GM21528 (cell line): ENCODE data around the gene SLC15A3.
"Not testable (repeated sequence)": the region's sequence is repeated elsewhere in the genome, so short reads cannot be mapped to it uniquely, and the experiment has no call there.

Experiments used
- ATAC-seq: cut with Tn5 transposase; IDR thresholded peaks from one replicate; pipeline ENCODE4 v1.9.1; 2021; ENCODE audit warnings: mild to moderate bottlenecking, moderate library complexity; ENCODE audit not compliant: unreplicated experiment, low FRiP score

Gene SLC15A3

DNA sequence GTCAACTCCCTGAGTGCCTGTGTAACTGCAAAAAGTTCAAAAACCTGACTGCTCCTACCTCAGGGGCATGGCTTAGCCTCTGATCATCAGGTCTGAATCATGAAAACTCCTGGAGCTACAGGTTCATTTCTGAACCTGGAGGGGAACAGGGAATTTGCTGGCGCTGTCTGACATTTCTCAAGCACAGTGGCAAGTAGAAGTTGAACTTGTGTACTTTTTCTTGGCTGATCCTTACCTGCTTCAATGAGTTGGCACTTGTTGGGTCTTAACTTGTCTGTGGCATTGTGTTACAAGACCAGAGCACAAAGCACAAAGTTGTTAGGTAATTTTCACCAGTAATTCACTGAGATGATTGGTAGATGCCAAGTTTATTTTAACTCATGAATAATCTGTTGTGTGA, 34.7 kb downstream of the SLC15A3 start:
- ATAC-seq: no peak

- no peak for ATAC-seq
These were observed 35.2 kb downstream of the SLC15A3 start for GRCh38 chr11:60916669-60917206.

DNA sequence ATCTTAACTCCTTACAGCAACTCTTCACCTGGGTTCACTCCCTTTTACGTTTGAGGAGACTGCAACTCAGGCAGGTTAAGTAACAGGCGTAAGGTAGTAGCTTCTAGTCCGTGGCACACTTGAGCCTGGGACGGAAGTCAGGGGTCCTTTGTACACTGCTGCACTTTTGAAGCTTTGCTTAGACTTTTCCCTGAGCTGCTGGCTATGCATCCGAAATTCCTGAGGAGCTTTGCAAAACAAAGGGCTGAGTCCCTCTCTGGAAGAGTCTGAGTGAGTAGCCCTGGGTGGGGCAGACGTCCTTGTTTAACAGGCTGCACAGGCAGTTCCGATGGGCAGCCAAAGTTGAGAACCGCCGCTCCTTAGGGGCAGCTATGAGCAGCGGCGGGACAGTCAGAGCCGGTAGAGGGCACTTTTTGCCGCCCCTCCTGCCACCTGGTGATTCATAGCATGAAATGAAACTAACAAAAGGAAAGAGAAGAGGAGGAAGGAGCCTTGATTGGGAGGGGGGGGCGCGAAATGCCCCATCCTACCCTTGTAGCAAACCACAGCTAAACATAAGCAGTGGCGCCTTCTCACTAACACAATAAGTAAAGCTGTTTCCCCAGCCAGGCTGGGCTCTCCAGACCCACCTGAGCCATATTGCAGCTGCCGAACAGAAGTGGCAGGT, 36.6 kb downstream of the SLC15A3 start:
- ATAC-seq: peak; percentile 46

DNA sequence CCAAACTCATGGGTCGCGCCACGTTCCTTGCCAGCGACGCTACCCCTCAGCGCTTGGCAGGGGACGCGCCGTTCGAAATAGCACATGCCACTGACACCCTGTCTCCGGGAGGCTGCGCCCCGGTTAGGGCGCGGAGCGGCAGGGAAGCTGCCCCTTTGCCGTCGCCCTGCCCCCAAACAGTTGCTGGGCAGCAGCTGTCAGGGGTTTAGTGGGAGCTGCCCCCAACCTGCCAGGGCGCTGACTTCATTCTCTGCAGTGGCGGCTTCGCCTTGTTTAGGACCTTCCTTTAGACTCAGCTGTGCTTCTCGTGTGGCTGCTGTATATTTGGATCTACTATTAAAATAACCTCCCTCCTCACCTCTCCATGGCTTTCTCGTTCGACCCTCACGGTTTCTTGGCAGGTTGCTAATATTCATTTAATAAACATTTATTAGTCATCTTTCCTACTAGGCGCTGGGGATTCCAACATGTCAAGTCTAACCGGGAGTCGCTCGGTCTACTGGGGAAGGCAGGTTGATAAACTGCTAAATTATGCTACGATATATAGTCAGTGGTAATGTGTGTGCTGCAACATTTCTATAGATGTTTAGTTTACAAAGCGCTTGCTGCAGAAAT, 37.2 kb downstream of the SLC15A3 start:
- ATAC-seq: peak; percentile 5

GRCh38 chr11:60913793-60914632, 38.0 kb downstream of the SLC15A3 start, which contains the start of gene TMEM109:
Gene TMEM109 (plus strand): TSS chr11:60914158. CDS start chr11:60919694, 5,536 bp downstream.
- ATAC-seq: peak; percentile 44

GRCh38 chr11:60912851-60913528, 39.0 kb downstream of the SLC15A3 start:
- no peak for ATAC-seq

GRCh38 chr11:60912223-60912850, 39.6 kb downstream of the SLC15A3 start:
- no peak for ATAC-seq

GRCh38 chr11:60910711-60911380, 41.1 kb downstream of the SLC15A3 start:
- ATAC-seq: no peak

DNA sequence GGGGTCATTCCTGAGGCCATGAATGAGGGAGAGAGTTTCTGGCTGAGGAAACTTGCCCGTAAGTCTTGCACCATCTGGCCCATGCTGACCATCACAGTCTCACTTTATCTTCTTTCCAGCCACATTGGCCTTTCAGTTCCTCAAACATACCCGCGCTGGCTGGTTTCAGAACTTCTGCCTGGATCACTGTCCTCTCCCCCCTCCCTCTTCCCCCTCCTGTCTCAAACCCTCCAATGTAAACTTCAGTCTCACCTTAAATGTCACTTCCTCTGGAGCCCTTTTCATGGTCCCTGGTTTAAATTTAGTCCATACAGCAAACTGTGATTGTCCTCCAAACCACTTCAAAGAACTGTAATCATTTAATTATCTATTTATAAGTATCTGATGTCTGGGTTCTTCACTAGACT, 41.7 kb downstream of the SLC15A3 start:
- no peak for ATAC-seq

DNA sequence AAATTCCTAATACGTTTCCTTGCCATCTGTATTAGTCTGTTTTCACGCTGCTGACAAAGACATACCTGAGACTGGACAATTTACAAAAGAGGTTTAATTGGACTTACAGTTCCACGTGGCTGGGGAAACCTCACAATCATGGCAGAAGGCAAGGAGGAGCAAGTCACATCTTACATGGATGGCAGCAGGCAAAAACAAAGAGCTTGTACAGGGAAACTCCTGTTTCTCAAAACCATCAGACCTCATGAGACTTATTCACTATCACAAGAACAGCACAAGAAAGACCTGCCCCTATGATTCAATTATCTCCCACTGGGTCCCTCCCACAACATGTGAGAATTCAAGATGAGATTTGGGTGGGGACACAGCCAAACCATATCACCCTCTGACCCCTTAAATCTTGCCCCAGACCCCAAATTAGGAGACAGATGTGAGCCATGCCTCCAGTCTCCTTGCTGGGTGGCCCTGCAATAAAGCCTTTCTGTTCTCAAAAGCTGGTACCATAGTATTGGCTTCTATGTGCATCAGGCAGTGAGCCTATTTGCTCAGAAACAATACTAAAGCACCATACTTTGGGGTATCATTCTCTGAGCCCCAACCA, 42.2 kb downstream of the SLC15A3 start:
- not testable (repeated sequence) for ATAC-seq

GRCh38 chr11:60908803-60909202, 43.2 kb downstream of the SLC15A3 start:
- no peak for ATAC-seq

GRCh38 chr11:60906132-60906972, 45.6 kb downstream of the SLC15A3 start, which contains the start of gene PRPF19:
Gene PRPF19 (minus strand): TSS chr11:60906585. CDS start chr11:60906382, 203 bp downstream.
- peak; percentile 86 for ATAC-seq

DNA sequence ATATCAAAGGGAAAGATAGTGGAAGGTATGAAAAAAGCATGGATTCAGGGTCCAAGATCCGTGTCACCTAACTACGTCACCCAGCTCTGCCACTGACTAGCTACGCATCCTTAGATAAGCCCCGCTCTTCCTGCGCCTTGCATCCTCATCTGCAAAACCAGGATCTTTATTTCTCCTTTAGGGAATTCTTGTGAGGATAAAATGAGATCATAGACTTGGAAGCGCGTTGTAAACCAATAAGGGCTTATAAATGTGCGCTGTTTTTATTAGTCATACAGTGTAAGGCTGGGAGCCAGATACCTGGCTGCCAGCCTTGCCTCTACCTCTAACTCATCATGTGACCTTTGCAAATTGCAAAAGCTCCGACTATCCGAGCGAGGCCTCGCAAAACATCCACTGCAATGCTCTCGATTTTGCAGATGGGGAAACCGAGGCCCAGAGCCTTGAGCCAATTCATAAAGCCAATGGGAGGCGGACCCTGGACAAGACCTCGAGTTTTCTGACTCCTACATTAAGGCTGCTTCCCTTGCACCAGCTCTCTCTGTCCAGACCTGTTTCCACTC, 46.3 kb downstream of the SLC15A3 start:
- no peak for ATAC-seq

- ATAC-seq: no peak
These were observed 46.9 kb downstream of the SLC15A3 start for GRCh38 chr11:60905047-60905446.

- ATAC-seq: no peak
These were observed 49.4 kb downstream of the SLC15A3 start for GRCh38 chr11:60902625-60903024.

- ATAC-seq: no peak
These were observed 51.1 kb downstream of the SLC15A3 start for GRCh38 chr11:60900673-60901404.

GRCh38 chr11:60899977-60900376, 52.0 kb downstream of the SLC15A3 start:
- ATAC-seq: no peak
